ENCODE measurements around the gene HMGCLL1. TPM values are rescaled to one million over a fixed set of nuclear protein-coding genes. Genes with fewer than 3 reads are reported as not detected.

HMGCLL1 gene
- total RNA-seq, 1 donor from 2014 or later = 1.2 TPM

DNA sequence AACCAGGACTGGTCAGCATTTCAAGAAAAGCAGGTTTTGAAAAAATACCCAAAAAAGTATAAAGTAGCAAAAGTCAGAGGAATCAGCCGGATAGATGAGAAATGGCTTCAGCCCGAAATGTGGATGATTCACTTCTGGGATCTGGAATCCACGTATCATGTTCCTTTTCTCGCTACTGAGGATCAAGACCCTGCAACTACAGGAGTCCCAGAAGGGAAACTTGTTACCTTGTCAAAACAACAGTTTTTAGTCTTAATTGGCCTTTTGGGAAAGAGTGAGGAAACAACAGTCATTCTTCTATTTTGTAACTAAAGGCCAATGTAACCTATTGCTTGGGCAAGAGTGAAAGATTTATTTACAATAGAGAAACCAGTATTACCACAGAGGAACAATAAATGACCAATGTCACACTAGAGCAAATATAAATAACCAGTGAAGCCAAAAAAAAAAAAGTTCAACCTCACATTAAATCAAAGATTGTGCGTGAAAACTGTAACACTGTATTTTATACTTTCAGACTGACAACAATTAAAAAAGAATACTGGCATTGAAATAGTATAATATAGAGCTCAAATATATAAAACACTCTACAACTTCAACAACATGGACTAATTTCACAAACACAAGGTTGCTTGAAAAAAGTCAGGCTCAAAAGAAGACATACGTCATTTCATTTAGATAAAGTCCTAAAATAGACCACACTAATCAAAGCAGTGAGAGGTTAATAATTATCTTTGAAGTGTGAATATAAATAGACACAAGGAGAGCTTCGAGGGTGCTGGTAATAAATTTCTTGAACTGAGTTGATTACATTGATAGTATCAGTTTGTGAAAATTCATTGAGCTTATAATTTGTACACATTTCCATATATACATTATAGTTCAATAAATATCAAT lies 135.5 kb downstream of the HMGCLL1 start:
- no peak overlapping the region for H3K4me3 Mint-ChIP-seq (ENCODE audit: unreplicated experiment)
- no peaks in the 10 kb centered on the region for H3K4me1 Mint-ChIP-seq (ENCODE audit: unreplicated experiment)
- no peaks in the 10 kb centered on the region for H3K36me3 Mint-ChIP-seq (ENCODE audit: low read depth, unreplicated experiment)
- no peak for DNase-seq (ENCODE audit: low spot score)
- TF ChIP-seq, protein P1, sequence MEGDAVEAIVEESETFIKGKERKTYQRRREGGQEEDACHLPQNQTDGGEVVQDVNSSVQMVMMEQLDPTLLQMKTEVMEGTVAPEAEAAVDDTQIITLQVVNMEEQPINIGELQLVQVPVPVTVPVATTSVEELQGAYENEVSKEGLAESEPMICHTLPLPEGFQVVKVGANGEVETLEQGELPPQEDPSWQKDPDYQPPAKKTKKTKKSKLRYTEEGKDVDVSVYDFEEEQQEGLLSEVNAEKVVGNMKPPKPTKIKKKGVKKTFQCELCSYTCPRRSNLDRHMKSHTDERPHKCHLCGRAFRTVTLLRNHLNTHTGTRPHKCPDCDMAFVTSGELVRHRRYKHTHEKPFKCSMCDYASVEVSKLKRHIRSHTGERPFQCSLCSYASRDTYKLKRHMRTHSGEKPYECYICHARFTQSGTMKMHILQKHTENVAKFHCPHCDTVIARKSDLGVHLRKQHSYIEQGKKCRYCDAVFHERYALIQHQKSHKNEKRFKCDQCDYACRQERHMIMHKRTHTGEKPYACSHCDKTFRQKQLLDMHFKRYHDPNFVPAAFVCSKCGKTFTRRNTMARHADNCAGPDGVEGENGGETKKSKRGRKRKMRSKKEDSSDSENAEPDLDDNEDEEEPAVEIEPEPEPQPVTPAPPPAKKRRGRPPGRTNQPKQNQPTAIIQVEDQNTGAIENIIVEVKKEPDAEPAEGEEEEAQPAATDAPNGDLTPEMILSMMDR (IDR thresholded peaks at IDR 0.05; ENCODE audit: unreplicated experiment) = no peak
- no peaks in the 10 kb centered on the region for H3K9me3 Mint-ChIP-seq (ENCODE audit: unreplicated experiment)
- no peaks in the 10 kb centered on the region for H3K27me3 Mint-ChIP-seq (ENCODE audit: unreplicated experiment)
- H3K27ac Mint-ChIP-seq (ENCODE audit: unreplicated experiment) = no peak overlapping the region

DNA sequence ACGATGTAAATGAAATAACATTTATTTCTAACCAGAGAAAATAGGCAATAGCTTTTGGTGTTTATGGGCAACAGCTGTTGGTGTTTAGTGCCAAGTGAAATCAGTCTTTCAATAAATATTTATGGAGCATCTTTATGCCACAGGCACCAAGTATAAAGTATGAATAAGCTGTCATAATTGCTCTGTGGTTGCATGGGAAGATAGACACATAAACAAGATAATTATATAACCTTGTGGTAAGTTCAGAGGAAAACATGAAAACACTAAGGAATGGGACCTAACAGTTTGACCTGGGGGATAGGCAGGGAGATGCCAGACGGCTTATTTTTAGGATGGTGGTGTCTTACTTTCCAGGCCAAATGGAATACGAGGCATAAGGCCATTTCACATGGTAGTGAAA lies 140.8 kb downstream of the HMGCLL1 start:
- no peak overlapping the region for H3K27ac Mint-ChIP-seq (ENCODE audit: unreplicated experiment)
- H3K27me3 Mint-ChIP-seq (ENCODE audit: unreplicated experiment) = peaks cover 1% of the 10 kb centered on the region
- no peaks in the 10 kb centered on the region for H3K36me3 Mint-ChIP-seq (ENCODE audit: low read depth, unreplicated experiment)
- H3K9me3 Mint-ChIP-seq (ENCODE audit: unreplicated experiment) = no peaks in the 10 kb centered on the region
- no peak overlapping the region for H3K4me3 Mint-ChIP-seq (ENCODE audit: unreplicated experiment)
- no peak for DNase-seq (ENCODE audit: low spot score)
- H3K4me1 Mint-ChIP-seq (ENCODE audit: unreplicated experiment) = no peaks in the 10 kb centered on the region
- TF ChIP-seq, protein P1 (IDR thresholded peaks at IDR 0.05; ENCODE audit: unreplicated experiment) = no peak

DNA sequence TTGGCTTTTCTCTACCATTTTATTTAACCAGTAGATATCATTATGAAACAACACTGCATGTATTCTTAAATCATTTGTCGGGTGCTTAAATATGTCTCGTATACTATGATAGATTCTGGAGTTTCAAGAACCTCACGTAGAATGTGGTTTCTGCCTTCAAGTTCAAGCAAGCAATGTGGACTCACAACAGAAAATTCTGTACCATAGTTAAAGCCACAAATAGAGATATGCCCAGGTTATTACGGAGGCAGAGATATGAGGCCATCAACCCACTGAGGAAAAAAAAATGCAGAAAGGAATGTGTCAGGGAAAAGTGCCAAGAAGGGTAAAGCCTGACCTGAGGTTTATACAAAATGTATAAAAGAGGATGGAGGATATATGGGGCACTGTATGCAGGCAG lies 141.9 kb downstream of the HMGCLL1 start:
- DNase-seq (ENCODE audit: low spot score) = no peak
- no peak overlapping the region for H3K4me3 Mint-ChIP-seq (ENCODE audit: unreplicated experiment)
- peaks cover 1% of the 10 kb centered on the region for H3K27me3 Mint-ChIP-seq (ENCODE audit: unreplicated experiment)
- no peaks in the 10 kb centered on the region for H3K36me3 Mint-ChIP-seq (ENCODE audit: low read depth, unreplicated experiment)
- H3K27ac Mint-ChIP-seq (ENCODE audit: unreplicated experiment) = no peak overlapping the region
- no peaks in the 10 kb centered on the region for H3K4me1 Mint-ChIP-seq (ENCODE audit: unreplicated experiment)
- H3K9me3 Mint-ChIP-seq (ENCODE audit: unreplicated experiment) = no peaks in the 10 kb centered on the region
- TF ChIP-seq, protein P1 (IDR thresholded peaks at IDR 0.05; ENCODE audit: unreplicated experiment) = no peak

DNA sequence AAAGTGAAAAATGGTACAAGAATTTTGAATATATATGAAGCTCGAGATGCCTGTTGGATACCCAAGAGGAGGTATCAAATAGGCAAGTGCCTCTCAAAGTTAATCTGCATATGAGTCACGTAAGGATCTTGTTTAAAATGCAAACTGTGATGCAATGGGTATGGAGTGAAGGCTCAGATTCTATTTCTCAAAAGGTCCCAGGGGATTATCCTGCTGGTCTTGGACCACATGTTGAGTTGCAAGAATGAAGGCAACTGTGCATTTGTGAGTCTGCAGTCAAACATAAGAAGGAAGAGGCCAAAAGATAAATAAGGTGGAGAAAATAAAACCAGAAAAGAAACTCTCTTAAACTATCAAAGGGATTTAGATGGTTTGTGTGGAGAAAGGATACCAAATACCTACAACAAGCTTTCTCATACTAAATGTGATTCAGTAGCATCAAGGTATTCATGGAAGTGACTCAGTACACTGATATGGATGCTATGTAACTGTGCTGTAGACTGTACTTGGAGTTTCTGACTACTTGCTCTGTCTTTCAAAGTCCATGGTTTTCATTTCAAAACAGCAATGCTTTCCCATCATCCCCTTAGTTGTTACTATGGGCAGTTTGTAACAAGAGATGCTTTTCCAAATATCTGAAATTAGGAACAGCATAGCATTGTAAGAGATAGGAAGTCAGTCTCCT lies 145.4 kb downstream of the HMGCLL1 start:
- H3K27me3 Mint-ChIP-seq (ENCODE audit: unreplicated experiment) = peaks cover 1% of the 10 kb centered on the region
- no peaks in the 10 kb centered on the region for H3K4me1 Mint-ChIP-seq (ENCODE audit: unreplicated experiment)
- H3K4me3 Mint-ChIP-seq (ENCODE audit: unreplicated experiment) = no peak overlapping the region
- no peak overlapping the region for H3K27ac Mint-ChIP-seq (ENCODE audit: unreplicated experiment)
- no peaks in the 10 kb centered on the region for H3K9me3 Mint-ChIP-seq (ENCODE audit: unreplicated experiment)
- no peak for DNase-seq (ENCODE audit: low spot score)
- TF ChIP-seq, protein P1 (IDR thresholded peaks at IDR 0.05; ENCODE audit: unreplicated experiment) = no peak
- H3K36me3 Mint-ChIP-seq (ENCODE audit: low read depth, unreplicated experiment) = no peaks in the 10 kb centered on the region

GRCh38 chr6:55423933-55424332 lies 155.1 kb downstream of the HMGCLL1 start:
- Mint-ChIP-seq H3K4me3 (ENCODE audit: unreplicated experiment) (no peak overlapping the region), H3K36me3 (ENCODE audit: low read depth, unreplicated experiment) (no peaks in the 10 kb centered on the region), H3K4me1 (ENCODE audit: unreplicated experiment) (no peaks in the 10 kb centered on the region), H3K9me3 (ENCODE audit: unreplicated experiment) (no peaks in the 10 kb centered on the region), H3K27ac (ENCODE audit: unreplicated experiment) (no peak overlapping the region), H3K27me3 (ENCODE audit: unreplicated experiment) (no peaks in the 10 kb centered on the region)
- TF ChIP-seq, protein P1 (IDR thresholded peaks at IDR 0.05; ENCODE audit: unreplicated experiment) = no peak
- no peak for DNase-seq (ENCODE audit: low spot score)
